Stimulated activated CD4-positive, alpha-beta T cell treated with anti-CD3 and anti-CD28 coated beads, Interleukin-15, amount 100 ng/mL, for 24 hours (primary cell): Measurements from ENCODE around the gene AGBL3.
A peak's percentile ranks its signal among the peaks of the same experiment; 100 is the strongest.
"Not testable (repeated sequence)": the region's sequence is repeated elsewhere in the genome, so short reads cannot be mapped to it uniquely, and the experiment has no call there.

Source experiments
- DNase-seq: peaks from one replicate; pipeline ENCODE4 v3.0.0-alpha.2; 2020

Gene AGBL3

GRCh38 chr7:134966691-134967090 is 19.6 kb upstream of the AGBL3 start:
- DNase-seq, result no peak

GRCh38 chr7:134968110-134968509 is 18.2 kb upstream of the AGBL3 start:
- DNase-seq, result no peak

GRCh38 chr7:134981645-134982044 is 4.7 kb upstream of the AGBL3 start:
- DNase-seq, result not testable (repeated sequence)

GRCh38 chr7:134985894-134986362 is 380 bp upstream of the AGBL3 start:
- DNase-seq, result no peak

- DNase-seq, result no peak
Measured at GRCh38 chr7:134988161-134988560, 1.9 kb downstream of the AGBL3 start.

- no peak for DNase-seq
Measured at GRCh38 chr7:134991469-134992339, 5.4 kb downstream of the AGBL3 start.

GRCh38 chr7:134992626-134993179 is 6.4 kb downstream of the AGBL3 start:
- peak; percentile 23 for DNase-seq

GRCh38 chr7:134993877-134994456 is 7.7 kb downstream of the AGBL3 start:
- no peak for DNase-seq

- peak; percentile 2 for DNase-seq
Measured at GRCh38 chr7:134995239-134996096, 9.2 kb downstream of the AGBL3 start.

- no peak for DNase-seq
Measured at GRCh38 chr7:134996097-134996550, 9.8 kb downstream of the AGBL3 start.

GRCh38 chr7:134997214-134997885 is 11.0 kb downstream of the AGBL3 start:
- DNase-seq, result no peak

- no peak for DNase-seq
Measured at GRCh38 chr7:134999136-134999535, 12.8 kb downstream of the AGBL3 start.

GRCh38 chr7:135001390-135002165 is 15.3 kb downstream of the AGBL3 start:
- no peak for DNase-seq

- DNase-seq, result no peak
Measured at GRCh38 chr7:135012229-135012628, 25.9 kb downstream of the AGBL3 start.

- no peak for DNase-seq
Measured at GRCh38 chr7:135023622-135024021, 37.3 kb downstream of the AGBL3 start.

GRCh38 chr7:135035252-135035651 is 48.9 kb downstream of the AGBL3 start:
- no peak for DNase-seq

- DNase-seq, result not testable (repeated sequence)
Measured at GRCh38 chr7:135067017-135067416, 80.7 kb downstream of the AGBL3 start.

GRCh38 chr7:135074096-135074495 is 87.8 kb downstream of the AGBL3 start:
- no peak for DNase-seq

- no peak for DNase-seq
Measured at GRCh38 chr7:135074531-135074930, 88.2 kb downstream of the AGBL3 start.

- no peak for DNase-seq
Measured at GRCh38 chr7:135075716-135076115, 89.4 kb downstream of the AGBL3 start.

GRCh38 chr7:135076882-135077281 is 90.6 kb downstream of the AGBL3 start:
- DNase-seq, result no peak
